GM21367 (cell line): Measurements from ENCODE around the gene REX1BD.
A peak's percentile ranks its signal among the peaks of the same experiment; 100 is the strongest.

ENCODE experiments used
- ATAC-seq: cut with Tn5 transposase; IDR thresholded peaks from one replicate; pipeline ENCODE4 v1.9.1; 2021; ENCODE audit not compliant: unreplicated experiment

Gene REX1BD

DNA sequence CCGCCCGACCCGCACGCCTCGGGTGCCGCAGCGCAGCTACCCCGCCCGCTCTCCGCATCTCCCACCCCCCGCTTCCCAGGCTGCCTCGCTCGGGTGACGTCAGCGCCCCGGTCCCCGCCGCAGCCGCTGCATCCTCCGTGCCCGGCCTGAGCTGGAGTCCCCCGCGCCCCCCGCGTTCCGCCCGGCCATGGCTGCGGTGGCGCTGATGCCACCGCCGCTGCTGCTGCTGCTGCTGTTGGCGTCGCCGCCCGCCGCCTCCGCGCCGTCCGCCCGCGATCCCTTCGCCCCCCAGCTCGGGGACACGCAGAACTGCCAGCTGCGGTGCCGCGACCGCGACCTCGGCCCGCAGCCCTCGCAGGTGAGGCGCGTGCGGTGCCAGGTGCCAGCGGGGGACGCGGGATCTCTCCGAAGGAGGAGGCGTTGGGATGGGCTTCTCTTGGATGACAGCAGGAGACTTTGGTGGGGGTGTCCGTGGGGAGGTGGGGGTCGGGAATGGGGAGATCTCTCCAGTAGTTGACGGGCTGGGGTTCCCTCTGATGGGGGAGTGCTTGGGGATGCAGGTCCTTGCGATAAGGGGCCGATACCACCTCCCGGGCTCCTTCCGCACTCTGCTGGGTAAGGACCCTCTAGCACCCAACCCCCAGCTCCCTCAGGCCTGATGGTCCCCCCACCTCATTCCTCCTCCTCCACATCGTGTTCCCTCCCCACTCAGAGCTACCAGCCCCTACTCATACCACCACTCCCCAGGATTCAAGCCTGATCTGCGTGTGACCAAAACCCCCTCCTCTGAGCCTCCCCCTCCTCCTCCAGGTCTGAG is 24.4 kb downstream of the REX1BD start, which contains the start of gene TMEM59L:
TSS of gene TMEM59L (plus strand) at position 99 of the 817 bp plus-strand sequence. CDS start at position 188, 89 bp downstream.
- no peak for ATAC-seq

- no peak for ATAC-seq
Measured at GRCh38 chr19:18613589-18614234, 25.1 kb downstream of the REX1BD start.

- no peak for ATAC-seq
Measured at GRCh38 chr19:18616023-18616422, 27.4 kb downstream of the REX1BD start.

- ATAC-seq = no peak
Measured at GRCh38 chr19:18617562-18617961, 29.0 kb downstream of the REX1BD start.

GRCh38 chr19:18618236-18618635 is 29.6 kb downstream of the REX1BD start:
- no peak for ATAC-seq

DNA sequence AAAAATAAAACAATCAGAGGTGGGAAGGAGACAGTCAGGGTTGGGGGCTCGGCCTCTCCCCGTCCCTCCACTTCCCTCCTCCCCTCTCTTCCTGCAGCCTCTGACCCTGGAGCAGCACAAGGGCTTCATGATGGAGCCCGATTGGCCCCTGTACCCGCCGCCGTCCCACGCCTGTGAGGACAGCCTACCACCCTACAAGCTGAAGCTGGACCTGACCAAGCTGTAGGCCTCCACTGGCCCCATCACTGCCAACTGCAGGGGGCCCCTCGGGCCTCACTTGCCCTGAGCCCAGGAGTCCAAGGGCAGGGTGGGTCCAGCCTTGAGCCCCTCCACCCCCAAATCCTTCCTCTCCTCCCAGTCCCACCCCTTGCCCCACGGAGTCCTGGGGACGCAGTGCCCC is 31.7 kb downstream of the REX1BD start:
- ATAC-seq = no peak

DNA sequence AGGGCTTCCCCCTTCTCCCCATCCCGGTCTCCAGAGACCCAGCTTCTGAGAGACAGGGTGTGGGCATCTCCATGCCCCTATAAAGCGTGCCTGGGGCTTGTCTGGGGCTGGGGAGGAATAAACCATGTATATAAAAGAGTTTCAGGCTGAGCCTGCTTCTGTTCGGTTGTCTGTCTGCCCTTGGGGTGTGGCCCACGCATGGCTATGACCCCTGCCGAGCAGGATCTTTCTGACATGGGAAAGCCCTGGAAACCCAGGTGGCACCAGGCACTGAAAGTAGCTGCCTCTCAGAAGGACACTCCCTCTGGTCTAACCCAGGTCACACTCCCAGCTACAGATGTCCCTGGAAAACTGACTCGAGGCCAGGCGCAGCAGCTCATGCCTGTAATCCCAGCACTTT is 32.3 kb downstream of the REX1BD start:
- no peak for ATAC-seq

GRCh38 chr19:18626906-18627305 is 38.3 kb downstream of the REX1BD start:
- ATAC-seq = no peak

DNA sequence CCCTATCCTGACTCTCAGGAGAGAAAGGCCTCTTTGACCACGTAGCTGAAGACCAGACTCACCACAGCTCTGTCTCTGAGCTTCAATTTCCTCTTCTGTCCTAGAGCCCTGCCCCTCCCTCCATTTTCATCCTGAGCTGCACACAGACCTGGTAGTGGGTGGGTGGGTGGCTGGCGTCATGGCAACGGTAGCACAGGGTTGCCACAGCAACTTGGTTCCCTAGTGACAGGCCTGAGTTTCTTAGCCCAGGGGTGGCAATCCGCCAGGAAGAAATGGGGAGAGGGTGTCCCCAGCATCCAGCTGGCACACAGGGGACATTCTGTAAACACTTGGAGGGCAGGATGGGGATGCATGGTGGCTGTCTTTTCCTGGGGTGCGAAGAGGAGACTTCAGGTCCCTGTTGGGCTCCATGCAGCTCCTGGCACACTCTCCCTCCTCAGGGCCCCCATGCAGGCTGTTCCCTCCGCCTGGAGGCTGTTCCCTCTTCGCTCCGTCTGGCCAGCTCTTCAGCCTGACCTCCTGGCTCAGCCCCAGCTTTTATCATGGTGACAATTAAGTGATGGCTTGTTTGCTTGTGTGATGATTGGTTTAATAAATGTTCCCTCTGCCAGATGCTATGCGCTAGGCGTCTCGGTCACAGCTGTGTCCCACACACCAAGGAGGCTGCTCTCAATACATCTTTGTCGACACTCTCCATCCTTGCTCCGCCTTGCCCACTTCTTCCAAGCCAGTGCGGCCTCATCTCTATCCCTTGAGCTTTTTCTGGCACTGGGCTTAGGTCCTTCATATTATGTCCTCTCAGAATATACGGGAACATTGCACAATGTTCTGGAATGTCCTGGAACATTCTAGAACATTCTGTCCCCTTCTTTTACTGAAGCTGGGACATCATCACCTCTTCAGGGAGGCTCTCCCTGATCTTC is 40.8 kb downstream of the REX1BD start:
- no peak for ATAC-seq

- no peak for ATAC-seq
Measured at GRCh38 chr19:18633321-18633720, 44.7 kb downstream of the REX1BD start.

DNA sequence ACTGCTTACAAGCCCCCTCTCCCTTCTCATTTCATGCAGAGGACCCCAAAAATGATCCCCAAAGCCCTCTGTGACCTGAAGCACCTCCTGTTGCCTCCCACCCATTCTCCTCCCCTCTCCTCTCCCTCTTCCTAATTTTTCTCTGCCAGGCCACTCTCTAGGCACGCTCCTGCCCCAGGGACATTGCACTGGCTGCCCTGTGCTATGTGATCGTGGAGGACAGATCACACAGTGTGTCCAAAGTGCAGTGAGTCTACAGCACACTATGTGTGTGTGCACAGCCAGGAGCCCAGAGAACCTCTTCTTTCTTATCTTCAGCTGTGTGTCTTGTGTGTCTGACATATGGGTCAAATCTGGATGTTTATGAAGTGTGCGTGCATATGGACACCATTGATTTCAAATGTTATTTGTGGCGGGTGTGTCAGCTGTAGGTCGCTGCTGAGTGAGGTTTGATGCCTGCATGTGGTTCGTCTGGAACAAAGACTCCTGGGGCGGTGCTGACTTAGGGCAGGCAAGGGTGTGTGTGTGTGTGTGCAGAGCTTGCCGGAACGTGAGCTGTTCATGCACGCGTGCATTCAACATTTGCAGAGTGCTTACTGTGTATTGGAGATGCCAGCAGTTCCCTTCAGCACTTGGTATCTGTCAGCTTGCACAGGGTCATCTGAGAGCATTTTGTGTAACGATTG is 46.2 kb downstream of the REX1BD start:
- ATAC-seq = no peak

DNA sequence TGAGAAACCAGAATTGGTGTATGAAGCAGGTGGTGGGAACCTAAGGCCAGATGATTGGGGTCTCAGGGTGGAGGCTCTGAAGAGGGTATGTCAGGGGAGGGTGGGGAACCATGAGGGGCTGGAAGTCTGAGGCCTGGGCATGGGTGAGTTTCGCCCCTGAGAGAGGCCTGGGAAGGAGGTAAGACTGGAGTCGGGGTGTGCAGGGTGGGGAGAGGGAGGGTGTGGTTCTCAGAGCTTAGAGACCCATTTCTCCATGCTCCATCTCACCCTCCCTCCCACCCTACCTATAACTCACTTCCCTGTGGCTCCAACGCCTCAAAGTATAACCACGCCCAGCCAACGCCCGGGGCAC is 47.2 kb downstream of the REX1BD start:
- ATAC-seq = no peak

DNA sequence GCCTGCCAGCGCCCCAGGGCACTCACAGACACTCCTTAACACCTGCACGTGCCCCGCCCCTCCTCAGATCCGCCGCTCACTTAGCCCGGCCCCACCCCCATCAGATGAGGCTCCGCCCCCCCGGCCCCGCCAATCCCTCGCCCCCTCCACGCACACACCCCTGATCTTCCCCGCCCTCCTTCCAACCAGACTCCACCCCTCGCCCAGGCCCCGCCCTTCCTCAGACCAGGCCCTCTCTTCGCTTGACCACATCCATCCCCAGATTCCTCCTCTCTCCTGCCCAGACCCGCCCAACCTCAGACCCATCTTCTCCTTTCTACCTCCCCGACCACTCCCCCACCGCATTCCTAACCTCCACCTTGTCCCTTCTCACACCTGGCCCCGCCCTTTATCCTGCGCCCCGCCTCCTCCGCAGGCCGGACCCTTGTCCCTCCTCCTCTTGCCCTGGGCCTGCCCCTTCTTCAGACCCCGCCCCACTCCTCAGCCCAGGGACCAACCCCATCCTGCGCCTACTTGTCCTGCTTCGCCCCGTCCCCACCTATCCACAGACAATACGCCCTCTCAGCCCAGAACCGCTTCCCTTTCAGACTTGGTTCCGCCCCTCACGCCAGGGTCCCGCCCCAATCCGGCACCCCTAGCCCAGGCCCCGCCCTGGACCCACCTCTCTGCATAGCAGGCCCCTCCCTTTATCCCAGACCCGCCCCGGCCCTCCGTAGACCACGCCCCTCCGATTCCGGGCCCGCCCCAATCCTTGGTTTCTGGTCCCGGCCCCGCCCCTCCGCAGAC is 47.8 kb downstream of the REX1BD start:
- ATAC-seq = peak; percentile 80

- no peak for ATAC-seq
Measured at GRCh38 chr19:18636969-18637629, 48.5 kb downstream of the REX1BD start, which contains the start of gene KLHL26. Gene KLHL26 (plus strand): TSS chr19:18637028. CDS start chr19:18637055, 27 bp downstream.

- no peak for ATAC-seq
Measured at GRCh38 chr19:18637673-18638630, 49.4 kb downstream of the REX1BD start.

DNA sequence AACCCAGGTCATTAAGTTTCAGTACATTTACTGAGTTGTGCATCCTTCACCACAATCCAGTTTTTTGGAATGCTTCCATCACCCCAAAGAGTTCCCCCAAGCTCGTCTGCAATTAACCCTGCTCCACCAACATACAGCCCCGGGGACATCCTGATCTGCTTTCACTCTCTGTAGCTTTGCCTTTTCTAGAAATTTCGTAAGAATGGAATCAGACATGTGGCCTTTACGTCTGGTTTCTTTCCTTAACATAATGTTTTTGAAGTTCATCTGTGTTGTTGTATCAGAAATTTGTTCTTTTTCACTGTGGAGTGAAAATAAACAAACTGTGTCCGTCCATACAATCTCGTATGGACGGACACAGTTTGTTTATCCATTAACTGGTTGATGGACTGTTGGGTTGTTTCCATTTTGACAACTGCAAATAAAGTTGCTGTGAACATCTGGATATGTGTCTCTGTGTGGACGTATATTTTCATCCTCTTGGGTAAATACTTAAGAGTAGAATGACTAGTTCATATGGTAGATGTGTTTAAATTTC is 51.2 kb downstream of the REX1BD start:
- ATAC-seq = no peak
